Cardiac fibroblast (primary cell): ENCODE measurements around the gene APOH.

ENCODE experiments used
- DNase-seq, 2 donors: peaks; one replicate each; pipeline versions ENCODE4 v3.0.0 to v3.0.0-alpha.2; 2010; ENCODE audit warnings: low read depth in 2 of 2
- H3K4me3 ChIP-seq, 2 donors: replicated peaks in 1 of 2; 1 replicate in 1 of 2; 2 replicates in 1 of 2; pipeline ENCODE4 v1.5.1; 2011; ENCODE audit warnings: low read depth in 2 of 2, low read length in 2 of 2, mild to moderate bottlenecking in 2 of 2, moderate library complexity in 1 of 2
- CTCF ChIP-seq: IDR thresholded peaks from one replicate; pipeline ENCODE4 v1.5.1; 2011; ENCODE audit warnings: low read depth, mild to moderate bottlenecking, low read length, inconsistent platforms

The APOH gene

GRCh38 chr17:66200685-66201092, 28.5 kb downstream of the APOH start:
- TF ChIP-seq CTCF: peak; percentile 67
- peak; percentile 82 to 90 for DNase-seq
- no peak overlapping the region for H3K4me3 ChIP-seq

GRCh38 chr17:66198242-66198641, 31.0 kb downstream of the APOH start:
- no peak for DNase-seq
- H3K4me3 ChIP-seq: no peak overlapping the region
- no peak for TF ChIP-seq CTCF

- peak overlapping the region; percentile 65 to 69 for H3K4me3 ChIP-seq
- DNase-seq: no peak
- TF ChIP-seq CTCF: no peak
These were observed 36.9 kb downstream of the APOH start for GRCh38 chr17:66192378-66192687.

GRCh38 chr17:66191593-66192377, 37.4 kb downstream of the APOH start, which contains the start of gene CEP112:
Gene CEP112, minus strand, starts transcription at chr17:66192133.
- H3K4me3 ChIP-seq: peak within 1 kb of the TSS; percentile 65 to 69
- DNase-seq: peak; percentile 65 to 85
- no peak for TF ChIP-seq CTCF

- peak; percentile 59 to 81 for DNase-seq
- no peak for TF ChIP-seq CTCF
- peak overlapping the region; percentile 65 to 69 for H3K4me3 ChIP-seq
These were observed 38.2 kb downstream of the APOH start for GRCh38 chr17:66190738-66191592.

- DNase-seq: no peak
- no peak for TF ChIP-seq CTCF
- no peak overlapping the region for H3K4me3 ChIP-seq
These were observed 41.5 kb downstream of the APOH start for GRCh38 chr17:66187718-66188117.
